GM21825 (cell line): Measurements from ENCODE around the gene ZNF326.
A peak's percentile ranks its signal among the peaks of the same experiment; 100 is the strongest.
"Not testable (repeated sequence)": the region's sequence is repeated elsewhere in the genome, so short reads cannot be mapped to it uniquely, and the experiment has no call there.

Experiments
- ATAC-seq: cut with Tn5 transposase; IDR thresholded peaks from one replicate; pipeline ENCODE4 v1.9.1; 2021; ENCODE audit warnings: mild to moderate bottlenecking, moderate library complexity; ENCODE audit not compliant: unreplicated experiment

Gene ZNF326

DNA sequence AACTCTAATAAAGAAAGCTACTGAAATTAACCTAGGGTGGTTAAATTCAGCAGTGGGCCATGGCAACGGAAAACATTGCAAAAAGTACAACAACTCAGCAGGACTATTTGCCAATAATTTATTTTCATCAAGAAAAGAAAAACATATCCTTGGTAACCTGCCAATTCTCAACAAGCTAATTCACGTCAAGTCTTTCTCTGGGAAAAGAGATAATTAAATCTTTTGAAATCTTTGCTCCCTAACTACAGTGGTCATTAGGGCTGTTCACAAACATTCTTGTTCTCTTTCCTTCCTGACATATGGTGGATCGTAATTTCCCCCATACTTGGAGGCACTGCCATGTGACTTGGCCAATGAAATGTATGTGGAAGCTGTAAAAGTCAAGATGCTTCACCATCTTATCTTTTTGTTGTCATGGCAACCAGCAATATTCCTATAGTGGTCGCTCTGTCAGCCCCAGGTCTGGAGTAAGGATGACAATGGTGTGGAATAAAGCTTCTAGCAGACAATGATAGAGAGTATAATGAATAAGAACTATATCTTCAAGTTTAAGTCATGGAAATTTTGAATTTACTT, 29.6 kb upstream of the ZNF326 start:
- no peak for ATAC-seq

DNA sequence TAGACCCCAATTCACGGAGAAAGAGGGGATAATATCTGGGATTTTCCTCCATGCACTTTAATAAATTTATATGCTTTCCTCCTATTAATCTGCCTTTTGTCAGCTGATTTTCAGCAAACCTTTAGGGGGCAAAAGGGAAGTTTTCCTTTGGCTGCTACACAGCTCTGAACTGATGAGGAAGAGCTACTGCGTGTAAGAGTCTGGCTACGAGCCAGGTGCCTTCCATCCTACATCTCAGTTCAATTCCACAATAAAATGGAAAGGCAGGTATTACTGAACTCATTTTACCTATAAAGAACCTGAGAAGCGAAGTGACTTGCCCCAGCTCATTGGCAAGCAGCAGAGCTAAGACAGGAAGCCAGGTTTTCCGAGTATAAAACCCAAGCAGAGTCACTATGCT, 28.3 kb upstream of the ZNF326 start:
- ATAC-seq = no peak

DNA sequence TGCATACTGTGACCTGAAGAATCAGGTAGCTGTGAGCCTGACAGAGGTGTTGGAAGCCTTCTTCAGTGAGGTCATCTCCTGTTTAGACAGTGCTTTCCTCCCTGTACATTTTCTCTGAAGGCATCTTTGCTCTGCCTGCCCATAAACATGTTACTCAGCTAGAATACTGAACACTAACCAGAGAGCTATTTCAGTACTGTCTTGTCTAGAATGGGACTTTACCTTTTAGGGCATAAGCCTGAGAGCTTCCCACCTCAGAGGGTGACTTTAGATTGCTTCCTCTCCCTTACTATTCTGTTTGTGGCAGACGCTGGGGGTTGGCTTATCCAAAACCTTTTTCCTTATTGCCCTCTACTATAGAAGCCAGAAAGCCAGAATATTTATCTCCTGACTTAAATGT, 23.3 kb upstream of the ZNF326 start:
- peak; percentile 91 for ATAC-seq

DNA sequence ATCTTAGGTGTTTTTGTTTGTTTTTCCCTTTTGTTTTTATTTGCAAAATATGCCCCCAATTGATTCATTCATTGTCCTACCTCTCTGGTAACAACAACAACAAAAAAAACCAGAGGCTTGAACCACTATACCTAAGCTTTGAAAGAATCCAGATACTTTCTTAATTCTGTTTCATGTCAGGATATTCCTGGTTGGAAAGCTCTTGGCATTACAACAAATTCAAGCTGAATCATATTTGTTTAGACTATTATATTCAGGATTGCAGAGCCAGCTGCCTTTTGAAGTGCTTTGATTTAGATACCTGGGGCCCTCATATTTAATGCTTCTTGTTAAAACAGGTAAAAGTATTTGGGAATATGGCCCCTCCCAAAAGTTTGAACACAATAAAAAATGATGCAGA, 22.9 kb upstream of the ZNF326 start:
- ATAC-seq = no peak

DNA sequence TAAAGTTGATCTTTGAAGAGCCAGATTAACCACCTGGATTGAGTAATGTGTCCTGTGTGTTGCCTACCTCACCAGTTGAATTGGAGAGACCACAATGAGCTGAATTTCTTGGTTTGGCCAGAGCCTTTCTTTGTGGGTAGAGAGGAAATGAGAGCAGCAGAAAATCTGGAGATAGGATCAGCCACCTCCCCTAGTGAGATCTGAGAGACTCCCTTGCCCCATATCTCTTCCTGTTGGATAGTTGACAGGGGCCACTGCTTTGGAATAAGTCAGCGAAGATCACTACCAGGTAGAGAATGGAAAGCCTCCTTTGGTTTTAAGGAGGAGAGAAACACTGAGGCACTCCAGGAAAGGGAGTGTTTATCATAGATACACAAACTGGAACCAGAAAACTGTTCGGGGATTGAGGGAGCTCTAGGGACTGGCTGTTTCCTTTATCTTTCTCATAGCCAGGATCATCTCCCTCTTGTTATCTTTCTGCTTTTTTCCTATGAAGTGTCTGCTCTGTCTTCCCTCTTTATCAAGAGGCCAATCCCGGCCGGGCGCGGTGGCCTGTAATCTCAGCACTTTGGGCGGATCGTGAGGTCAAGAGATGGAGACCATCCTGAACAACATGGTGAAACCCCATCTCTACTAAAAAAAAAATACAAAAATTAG, 21.3 kb upstream of the ZNF326 start:
- no peak for ATAC-seq

DNA sequence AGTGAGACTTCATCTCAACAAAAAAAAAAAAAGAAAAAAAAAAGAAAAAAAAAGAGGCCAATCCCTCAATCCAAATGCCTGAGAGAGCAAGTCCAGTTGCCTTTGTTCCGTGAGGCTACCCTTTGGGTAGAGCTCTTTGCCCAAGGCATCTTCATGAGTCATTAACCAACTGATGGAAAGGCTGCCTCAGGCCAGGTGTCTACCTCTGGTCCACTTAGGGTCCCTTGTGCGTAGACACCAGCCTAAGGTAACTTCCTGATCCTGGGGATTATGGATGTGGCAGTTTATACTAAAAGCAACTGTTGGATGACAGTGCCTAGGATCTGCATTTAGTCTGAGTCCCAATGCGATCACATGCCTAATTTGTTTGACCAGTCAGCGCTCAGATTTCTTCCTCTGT, 20.7 kb upstream of the ZNF326 start:
- ATAC-seq = no peak

DNA sequence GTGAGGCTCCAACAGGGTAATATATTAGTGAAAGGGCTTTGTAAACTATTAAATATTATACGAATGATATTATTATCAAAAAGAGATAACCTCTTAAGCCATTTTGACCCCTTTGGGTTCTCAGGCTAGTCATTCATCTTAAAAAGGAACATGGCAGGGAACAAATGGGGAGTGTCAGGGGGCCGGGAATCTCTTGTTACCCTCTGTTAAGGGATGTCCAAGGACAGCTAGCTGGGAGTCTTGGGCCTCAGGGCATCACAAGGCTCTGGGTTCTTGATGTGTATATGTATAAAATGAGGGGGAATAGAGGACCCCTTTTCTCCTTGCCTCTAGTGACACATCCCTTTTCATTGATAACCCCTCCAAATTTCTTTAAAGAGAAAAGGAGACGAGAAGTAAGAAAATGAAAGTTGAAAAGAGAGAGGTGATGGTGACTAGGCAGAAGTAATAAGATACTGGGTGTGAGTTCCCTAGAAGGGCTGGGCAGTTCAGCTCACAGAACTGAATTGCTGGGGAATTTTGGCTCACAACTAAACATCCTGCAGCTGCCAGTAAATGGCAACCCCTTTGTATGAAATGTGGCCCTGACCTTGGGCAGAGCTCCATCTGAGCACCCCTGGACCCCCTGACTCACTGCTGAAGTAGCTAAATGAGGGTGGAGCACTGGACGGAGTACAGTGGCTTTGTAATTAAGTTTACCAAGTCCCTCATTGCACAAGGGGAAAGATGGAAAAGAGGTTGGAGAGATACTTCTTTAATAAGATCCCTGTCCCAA, 20.0 kb upstream of the ZNF326 start:
- no peak for ATAC-seq

DNA sequence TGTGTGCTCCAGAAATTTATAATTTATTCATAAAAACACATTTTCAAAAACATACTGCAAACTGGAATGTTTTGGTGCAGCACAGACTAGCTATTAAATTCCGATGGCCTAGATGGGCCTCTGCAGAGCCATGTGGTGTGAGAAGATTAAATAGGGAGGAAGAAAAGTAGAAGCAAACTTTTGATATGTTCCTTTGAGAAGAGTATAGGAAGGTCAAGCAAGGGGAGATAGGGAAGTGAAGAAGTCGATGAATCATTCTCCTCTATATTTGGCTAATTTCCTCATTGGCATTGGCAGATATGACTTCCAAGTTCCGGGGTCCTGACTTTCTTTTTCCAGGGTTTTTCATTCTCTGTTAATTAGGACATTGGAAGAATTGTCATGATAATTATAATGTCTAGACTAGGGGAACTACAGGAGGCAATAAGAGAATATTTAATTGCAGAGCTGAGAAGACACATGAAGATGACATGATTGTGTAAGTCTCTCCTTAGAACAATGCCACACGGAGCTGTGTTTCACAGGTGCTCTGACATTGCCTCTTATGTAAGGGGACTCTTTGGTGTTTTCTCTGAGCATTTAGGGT, 19.3 kb upstream of the ZNF326 start:
- ATAC-seq = no peak

DNA sequence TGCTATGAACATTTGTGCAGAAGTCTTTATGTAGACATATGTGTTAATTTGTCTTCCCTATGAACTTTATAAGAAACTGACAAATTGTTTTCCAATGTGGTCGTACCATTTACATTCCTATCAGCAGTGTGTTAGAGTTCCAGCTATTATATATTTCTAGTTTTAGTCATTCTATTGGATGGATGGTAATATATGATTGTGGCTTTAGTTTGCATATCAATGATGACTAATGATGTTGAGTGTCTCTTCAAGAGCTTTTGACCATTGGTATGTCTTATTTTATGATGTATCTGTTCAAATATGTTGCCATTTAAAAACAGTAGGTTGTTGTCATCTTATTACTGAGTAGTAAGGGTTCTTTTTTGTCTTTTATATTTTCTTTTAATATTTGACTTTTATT, 16.2 kb upstream of the ZNF326 start:
- no peak for ATAC-seq

DNA sequence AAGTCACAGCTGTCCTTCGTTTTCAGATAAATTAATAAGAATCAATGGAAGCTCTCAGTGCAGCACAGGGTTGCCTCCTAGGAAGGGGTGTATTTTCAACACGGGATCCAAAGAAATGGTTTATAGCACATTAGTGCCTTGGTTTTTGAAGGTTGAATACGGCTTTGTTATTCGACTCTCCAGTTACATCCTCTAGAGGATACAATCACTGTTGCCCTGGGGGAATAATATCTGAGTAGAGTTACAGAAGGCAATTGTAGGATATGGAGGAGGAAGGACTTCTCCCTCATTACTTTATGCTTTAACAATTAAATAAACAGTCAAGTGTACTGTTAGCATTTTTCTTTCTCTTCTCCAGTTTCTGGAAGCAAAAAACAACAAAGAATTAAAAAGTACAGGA, 14.3 kb upstream of the ZNF326 start:
- no peak for ATAC-seq

DNA sequence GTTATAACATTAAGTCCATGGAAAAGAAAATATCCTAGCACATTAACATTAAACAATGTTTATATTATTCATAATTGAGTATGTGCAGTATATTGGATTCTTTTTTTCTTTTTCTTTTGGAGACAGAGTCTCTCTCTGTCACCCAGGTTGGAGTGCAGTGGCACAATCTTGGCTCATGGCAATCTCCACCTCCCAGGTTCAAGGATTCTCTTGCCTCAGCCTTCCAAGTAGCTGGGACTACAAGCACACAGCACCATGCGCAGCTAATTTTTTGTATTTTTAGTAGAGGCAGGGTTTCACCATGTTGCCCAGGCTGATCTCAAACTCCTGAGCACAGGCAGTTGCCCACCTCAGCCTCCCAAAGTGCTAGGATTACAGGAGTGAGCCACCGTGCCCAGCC, 12.1 kb upstream of the ZNF326 start:
- ATAC-seq = not testable (repeated sequence)

DNA sequence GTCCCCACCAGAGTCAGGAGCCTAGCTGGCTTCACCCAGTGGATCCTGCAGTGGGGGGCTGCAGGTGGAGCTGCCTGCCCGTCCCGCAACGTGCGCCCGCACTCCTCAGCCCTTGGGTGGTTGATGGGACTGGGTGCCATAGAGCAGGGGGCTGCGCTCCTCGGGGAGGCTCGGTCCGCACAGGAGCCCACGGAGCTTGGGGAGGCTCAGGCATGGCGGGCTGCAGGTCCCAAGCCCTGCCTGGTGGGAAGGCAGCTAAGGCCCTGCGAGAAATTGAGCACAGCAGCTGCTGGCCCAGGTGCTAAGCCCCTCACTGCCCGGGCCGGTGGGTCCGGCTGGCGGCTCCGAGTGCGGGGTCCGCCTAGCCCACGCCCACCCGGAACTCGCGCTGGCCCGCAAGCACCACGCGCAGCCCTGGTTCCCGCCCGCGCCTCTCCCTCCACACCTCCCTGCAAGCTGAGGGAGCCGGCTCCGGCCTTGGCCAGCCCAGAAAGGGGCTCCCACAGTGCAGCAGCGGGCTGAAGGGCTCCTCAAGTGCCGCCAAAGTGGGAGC, 10.3 kb upstream of the ZNF326 start:
- ATAC-seq = not testable (repeated sequence)

DNA sequence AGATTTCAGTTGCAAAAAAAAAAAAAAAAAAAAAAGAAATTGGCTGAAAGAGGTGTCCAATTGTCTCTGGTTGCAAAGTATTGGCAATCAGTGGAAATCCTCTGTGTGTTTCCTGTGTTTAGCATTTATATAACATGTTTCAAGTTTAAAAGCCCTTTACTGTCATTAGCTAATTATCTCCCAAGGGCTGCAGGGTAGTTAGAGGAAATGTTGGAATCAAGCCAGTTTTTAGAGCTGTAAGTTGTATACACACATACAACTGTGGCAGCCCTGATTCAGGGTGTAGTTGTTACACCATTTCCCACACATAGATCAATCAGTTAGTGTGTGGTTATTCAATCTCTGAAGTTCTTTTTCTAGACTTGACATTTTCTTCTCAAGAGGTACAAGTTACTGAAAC, 8.9 kb upstream of the ZNF326 start:
- ATAC-seq = no peak

DNA sequence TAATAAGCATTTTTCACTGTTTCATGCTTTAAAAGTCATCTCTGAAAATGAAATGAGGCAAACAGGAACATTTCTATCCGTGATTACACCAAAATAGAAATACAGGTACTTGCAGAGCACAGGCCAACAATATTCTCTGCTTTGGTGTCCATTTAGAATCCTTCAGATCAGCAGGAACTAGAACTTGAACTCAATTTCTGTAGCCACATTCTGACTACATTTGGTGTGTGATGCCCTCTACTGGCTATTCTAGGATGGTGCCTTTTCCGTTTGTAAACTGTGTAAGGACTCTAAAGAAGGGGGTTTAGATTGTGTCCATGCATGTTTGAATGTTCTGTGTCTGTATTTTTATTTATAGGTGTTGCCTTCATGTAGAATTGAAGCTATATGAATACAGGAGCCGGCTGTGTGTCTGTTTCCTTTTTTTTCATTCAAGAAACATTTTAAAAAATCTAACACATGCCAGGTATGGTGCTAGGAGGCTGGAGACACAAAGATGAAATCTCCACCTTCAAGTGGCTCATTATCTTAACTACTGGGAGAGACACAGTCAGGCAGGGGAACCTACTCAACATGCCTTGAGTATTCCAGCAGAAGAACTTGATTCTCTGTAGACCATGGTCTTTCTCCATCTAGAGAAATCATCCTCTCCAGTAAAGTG, 7.6 kb upstream of the ZNF326 start:
- ATAC-seq = no peak

DNA sequence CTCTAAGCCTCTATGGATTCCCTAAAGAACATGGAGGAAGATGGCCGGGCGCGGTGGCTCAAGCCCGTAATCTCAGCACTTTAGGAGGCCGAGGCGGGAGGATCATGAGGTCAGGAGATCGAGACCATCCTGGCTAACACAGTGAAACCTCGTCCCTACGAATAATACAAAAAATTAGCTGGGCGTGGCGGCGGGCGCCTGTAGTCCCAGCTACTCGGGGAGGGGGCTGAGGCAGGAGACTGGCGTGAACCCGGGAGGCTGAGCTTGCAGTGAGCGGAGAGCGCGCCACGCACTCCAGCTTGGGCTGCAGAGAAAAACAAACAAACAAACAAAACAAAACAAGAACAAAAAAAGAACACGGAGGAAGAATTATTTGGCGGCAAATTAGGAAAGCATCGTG, 5.8 kb upstream of the ZNF326 start:
- no peak for ATAC-seq

DNA sequence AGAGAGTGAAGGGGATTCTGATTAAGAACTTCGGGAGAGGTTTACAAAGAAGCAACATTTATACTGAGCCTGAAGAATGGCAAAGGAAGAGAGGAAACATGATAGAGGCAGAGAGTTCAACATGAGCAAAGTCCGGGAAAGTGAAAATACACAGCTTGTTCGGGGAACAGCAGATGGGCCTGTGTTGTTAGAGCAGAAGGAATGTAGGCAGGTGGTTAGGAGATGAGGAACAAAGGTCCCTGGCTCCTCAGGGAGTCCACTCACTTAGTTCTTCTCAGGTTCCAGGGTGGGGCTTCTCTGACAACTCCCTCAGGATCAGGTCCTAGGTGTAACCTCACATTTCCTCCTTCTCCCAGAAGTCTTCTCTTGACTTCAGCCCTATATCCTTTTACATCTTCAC, 5.1 kb upstream of the ZNF326 start:
- ATAC-seq = no peak

DNA sequence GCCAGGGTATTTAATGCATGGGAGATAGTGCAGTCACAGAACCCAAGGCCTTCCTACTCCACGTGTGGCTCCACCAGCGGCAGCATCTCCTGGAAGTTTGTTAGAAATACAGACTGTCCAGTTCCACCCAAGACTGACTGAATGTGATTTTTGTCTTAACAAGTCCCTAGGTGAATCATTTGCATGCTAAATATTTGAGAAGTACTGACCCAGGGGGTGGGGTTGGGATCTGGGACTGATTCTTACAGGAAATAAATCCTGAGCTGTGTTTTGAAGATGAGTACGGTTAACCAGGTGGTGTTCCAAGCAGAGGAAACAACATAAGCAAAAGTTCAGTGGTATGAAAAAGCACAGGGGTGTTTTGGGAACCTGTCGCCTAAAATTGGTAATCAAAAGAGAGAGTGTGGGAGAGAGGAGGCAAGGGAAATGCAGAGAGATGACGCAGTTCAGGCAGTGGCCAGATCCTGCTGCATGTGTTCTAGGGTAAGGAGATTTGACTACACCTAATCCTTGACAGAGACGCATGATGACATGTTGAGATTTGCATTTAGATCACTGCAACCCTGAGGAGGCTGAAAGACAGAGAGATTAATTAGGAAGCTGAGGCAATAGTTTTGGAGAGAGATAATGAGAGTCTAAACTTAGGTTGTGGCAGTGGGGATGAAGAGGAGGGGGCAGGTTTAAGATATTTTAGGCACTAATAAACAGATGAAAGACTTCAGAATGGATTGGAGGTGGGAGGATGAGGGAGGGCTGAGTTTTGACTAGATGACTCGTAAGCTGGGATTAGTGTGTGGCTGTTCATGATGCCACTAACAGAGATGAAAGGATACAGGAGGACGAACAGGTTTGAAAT, 3.7 kb upstream of the ZNF326 start:
- ATAC-seq = no peak

DNA sequence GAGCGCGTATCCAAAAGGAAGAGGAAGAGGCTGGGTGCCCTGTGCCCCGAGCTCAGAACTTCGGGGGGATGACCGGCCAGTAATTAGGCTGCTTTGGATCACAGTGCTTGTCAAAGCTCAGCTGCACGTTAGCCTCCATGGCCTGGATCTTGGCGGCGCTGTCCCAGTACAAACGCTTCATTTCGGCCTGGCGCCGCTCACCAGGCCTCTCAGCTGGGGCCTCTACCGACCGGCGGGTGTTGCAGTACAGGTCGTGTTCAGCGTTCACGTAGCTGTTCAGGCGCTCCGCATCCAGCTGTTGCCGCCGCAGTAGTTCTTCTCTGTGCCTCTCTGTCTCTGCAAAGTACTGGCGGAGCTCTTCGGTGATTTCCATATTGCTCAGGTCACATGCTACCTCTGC, 1.4 kb upstream of the ZNF326 start:
- no peak for ATAC-seq

DNA sequence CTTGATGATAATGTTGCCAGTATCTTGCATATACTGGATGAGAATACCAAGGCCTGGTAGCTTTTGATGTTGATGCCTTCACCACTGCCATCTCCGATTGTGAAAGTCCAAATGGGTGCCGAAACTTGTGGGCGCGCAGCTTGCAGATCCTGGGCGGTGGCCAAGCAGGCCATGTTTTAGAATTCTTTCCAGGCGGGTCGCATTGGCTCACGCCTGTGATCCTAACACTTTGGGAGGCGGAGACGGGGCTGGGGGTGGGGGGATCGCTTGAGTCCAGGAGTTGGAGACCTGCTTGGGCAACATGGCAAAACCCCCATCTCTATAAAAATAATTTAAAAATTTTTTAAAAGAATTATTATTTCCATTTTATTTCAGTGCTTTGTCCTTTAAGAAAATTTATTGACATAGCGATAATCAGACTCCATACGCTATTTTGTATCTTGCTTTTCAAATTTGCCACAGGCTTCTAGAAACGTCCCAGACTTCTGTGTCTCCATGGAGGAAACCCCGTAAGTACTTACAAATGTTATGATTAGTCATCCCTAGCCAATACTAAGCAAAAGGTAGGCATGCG, 592 bp upstream of the ZNF326 start:
- no peak for ATAC-seq
